ENCODE measurements around the gene LRRC7. TPM values are rescaled to one million over a fixed set of nuclear protein-coding genes. Genes with fewer than 3 reads are reported as not detected.

Gene LRRC7
- total and polyA plus RNA-seq, 12 donors, result under 0.01 to 3.4 (median 0.32) TPM; not detected in 3

DNA sequence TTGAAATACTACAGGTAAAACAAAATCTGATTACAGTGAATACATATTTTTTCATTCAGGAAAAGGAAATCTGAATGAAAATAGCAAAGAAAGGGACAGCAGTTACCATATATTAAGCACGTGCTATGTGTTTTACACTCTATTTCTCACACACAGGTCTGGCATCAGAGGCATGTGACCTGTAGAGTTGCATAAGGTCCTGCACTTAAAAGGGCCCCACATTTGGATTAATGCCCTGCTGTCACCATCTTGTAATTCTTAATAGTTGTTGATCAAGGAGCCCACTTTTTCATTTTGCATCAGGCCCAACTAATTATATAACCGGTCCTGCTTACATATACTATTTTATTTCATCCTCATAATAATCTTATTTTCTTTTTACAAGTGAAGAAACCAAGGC, 511.8 kb downstream of the LRRC7 start:
- no peaks in the 10 kb centered on the region for H3K27me3 ChIP-seq
- no peak overlapping the region for H3K4me3 ChIP-seq
- 33 to 81% (median 75%) methylated on average over 2 of the region's 2 CpGs for WGBS, 4 donors
- intact Hi-C loops (cut with DNase I), result no loop called here
- DNase-seq, result no peak
- H3K9me3 ChIP-seq (replicated peaks in 1 of 3), result no peaks in the 10 kb centered on the region
- H3K4me1 ChIP-seq (replicated peaks in 1 of 2), result no peaks in the 10 kb centered on the region
- H3K36me3 ChIP-seq (replicated peaks in 1 of 2), result no peaks in the 10 kb centered on the region
- no peak overlapping the region for H3K27ac ChIP-seq
- TF ChIP-seq, protein P1, sequence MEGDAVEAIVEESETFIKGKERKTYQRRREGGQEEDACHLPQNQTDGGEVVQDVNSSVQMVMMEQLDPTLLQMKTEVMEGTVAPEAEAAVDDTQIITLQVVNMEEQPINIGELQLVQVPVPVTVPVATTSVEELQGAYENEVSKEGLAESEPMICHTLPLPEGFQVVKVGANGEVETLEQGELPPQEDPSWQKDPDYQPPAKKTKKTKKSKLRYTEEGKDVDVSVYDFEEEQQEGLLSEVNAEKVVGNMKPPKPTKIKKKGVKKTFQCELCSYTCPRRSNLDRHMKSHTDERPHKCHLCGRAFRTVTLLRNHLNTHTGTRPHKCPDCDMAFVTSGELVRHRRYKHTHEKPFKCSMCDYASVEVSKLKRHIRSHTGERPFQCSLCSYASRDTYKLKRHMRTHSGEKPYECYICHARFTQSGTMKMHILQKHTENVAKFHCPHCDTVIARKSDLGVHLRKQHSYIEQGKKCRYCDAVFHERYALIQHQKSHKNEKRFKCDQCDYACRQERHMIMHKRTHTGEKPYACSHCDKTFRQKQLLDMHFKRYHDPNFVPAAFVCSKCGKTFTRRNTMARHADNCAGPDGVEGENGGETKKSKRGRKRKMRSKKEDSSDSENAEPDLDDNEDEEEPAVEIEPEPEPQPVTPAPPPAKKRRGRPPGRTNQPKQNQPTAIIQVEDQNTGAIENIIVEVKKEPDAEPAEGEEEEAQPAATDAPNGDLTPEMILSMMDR (IDR thresholded peaks at IDR 0.05), result no peak
- no peak for TF ChIP-seq POLR2A (IDR thresholded peaks at IDR 0.05)

DNA sequence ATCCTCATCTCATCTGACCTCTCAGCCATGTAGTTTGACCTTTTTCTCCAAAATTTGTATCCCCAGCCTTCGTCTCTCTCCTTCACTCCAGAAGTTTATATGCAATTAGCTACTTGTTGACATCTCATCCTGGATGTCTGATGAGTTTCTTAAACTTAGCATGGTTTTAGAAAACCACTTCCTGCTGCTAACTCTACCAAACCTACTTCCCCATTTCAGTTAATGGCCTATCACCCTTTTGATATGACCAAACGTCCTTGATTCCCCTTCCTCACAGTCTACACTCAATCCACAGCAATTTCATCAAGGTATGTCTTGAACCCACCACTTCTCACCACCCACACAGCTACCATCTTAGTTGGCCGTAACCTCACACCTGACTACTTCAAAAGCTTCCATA, 515.8 kb downstream of the LRRC7 start:
- no peaks in the 10 kb centered on the region for H3K4me1 ChIP-seq (replicated peaks in 1 of 2)
- no peaks in the 10 kb centered on the region for H3K27me3 ChIP-seq
- no peak overlapping the region for H3K4me3 ChIP-seq
- 55 to 65% (median 58%) methylated on average over 3 of the region's 3 CpGs for WGBS, 4 donors
- no peak for TF ChIP-seq POLR2A (IDR thresholded peaks at IDR 0.05)
- TF ChIP-seq, protein P1 (IDR thresholded peaks at IDR 0.05), result no peak
- no peaks in the 10 kb centered on the region for H3K36me3 ChIP-seq (replicated peaks in 1 of 2)
- no peaks in the 10 kb centered on the region for H3K9me3 ChIP-seq (replicated peaks in 1 of 3)
- H3K27ac ChIP-seq, result no peak overlapping the region
- DNase-seq, result no peak
- intact Hi-C loops (cut with DNase I), result no loop called here

DNA sequence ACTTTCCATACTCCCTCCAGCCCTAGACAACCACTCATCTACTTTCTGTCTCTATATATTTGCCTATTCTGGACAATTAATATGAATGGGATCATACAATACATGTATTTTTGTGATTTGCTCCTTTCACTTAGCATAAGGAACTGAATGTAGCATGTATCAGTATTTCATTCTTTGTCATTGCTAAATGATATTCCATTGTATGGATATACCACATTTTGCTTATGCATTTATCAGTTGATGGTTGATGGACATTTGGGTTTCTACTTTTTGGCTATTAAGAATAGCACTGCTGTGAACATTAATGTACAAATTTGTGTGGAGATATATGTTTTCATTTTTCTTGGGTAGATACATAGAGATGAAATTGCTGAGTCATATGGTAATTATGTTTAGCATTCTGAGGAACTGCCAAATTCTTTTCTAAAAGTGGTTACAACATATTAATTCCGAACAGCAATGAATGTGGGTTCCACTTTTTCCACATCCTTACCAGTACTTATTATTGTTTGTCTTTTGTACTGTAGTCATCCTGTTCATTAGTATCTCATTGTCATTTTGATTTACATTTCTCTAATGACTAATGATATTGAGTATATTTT, 516.7 kb downstream of the LRRC7 start:
- intact Hi-C loops (cut with DNase I), result no loop called here
- H3K36me3 ChIP-seq (replicated peaks in 1 of 2), result no peaks in the 10 kb centered on the region
- no peaks in the 10 kb centered on the region for H3K27me3 ChIP-seq
- TF ChIP-seq, protein P1 (IDR thresholded peaks at IDR 0.05), result no peak
- no peak for TF ChIP-seq POLR2A (IDR thresholded peaks at IDR 0.05)
- H3K27ac ChIP-seq, result no peak overlapping the region
- H3K4me3 ChIP-seq, result no peak overlapping the region
- no peak for DNase-seq
- no peaks in the 10 kb centered on the region for H3K4me1 ChIP-seq (replicated peaks in 1 of 2)
- no peaks in the 10 kb centered on the region for H3K9me3 ChIP-seq (replicated peaks in 1 of 3)
- 64 to 79% (median 73%) methylated on average over 1 of the region's 1 CpG for WGBS, 4 donors

DNA sequence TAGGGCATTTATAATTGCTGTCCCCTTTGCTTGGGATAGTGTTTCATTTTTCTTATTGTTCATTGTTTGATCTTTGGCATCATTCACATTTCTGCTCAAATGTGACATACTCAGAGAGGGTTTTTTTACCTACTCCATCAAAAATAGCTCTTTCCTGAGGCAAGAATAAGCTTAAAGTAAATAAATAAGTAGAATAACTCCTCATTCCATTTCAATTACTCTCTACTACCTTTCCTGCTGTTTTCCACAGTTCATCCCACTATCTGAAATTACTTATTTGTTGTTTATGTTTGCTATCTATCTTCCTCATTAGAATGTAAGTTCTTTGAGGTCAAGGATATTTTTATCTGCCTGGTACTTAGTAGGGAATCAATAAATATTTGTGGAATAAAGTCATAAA, 517.8 kb downstream of the LRRC7 start:
- Histone ChIP-seq H3K27ac (no peak overlapping the region), H3K9me3 (replicated peaks in 1 of 3) (no peaks in the 10 kb centered on the region), H3K4me3 (no peak overlapping the region), H3K36me3 (replicated peaks in 1 of 2) (no peaks in the 10 kb centered on the region), H3K27me3 (no peaks in the 10 kb centered on the region), H3K4me1 (replicated peaks in 1 of 2) (no peaks in the 10 kb centered on the region)
- TF ChIP-seq, protein P1 (IDR thresholded peaks at IDR 0.05), result no peak
- TF ChIP-seq POLR2A (IDR thresholded peaks at IDR 0.05), result no peak
- intact Hi-C loops (cut with DNase I), result no loop called here
- no peak for DNase-seq
